ENCODE results near the gene MYMX. TPM values are rescaled to one million over a fixed set of nuclear protein-coding genes. Genes with fewer than 3 reads are reported as not detected.

MYMX gene
- total and polyA plus RNA-seq, 2 of the 13 experiments (the other 11 are each of a cell fraction or from before 2014, with no cell fraction given): not detected

- TF ChIP-seq, protein P1, sequence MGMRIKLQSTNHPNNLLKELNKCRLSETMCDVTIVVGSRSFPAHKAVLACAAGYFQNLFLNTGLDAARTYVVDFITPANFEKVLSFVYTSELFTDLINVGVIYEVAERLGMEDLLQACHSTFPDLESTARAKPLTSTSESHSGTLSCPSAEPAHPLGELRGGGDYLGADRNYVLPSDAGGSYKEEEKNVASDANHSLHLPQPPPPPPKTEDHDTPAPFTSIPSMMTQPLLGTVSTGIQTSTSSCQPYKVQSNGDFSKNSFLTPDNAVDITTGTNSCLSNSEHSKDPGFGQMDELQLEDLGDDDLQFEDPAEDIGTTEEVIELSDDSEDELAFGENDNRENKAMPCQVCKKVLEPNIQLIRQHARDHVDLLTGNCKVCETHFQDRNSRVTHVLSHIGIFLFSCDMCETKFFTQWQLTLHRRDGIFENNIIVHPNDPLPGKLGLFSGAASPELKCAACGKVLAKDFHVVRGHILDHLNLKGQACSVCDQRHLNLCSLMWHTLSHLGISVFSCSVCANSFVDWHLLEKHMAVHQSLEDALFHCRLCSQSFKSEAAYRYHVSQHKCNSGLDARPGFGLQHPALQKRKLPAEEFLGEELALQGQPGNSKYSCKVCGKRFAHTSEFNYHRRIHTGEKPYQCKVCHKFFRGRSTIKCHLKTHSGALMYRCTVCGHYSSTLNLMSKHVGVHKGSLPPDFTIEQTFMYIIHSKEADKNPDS (CRISPR knock-in tag; IDR thresholded peaks at IDR 0.05): peak; percentile 96
- peak; percentile 67; the same call in 1 of the 2 replicates for TF ChIP-seq ZNF292 (CRISPR knock-in tag; IDR thresholded peaks at IDR 0.05; ENCODE audit: borderline replicate concordance, low read depth)
- TF ChIP-seq NFE2 (CRISPR knock-in tag; IDR thresholded peaks at IDR 0.05): no peak
- no peak for TF ChIP-seq MATR3 (CRISPR knock-in tag; IDR thresholded peaks at IDR 0.05)
- no peak for TF ChIP-seq DZIP1 (CRISPR knock-in tag; IDR thresholded peaks at IDR 0.05)
- peak; percentile 92; the same call in 1 of the 2 replicates for TF ChIP-seq IRF9 (CRISPR knock-in tag; IDR thresholded peaks at IDR 0.05; ENCODE audit: borderline replicate concordance)
- TF ChIP-seq SRSF4 (IDR thresholded peaks at IDR 0.05; ENCODE audit: low read depth, low read length, poor library complexity, severe bottlenecking): no peak
- TF ChIP-seq SMC3 (IDR thresholded peaks at IDR 0.05; ENCODE audit: low read length): no peak
- TF ChIP-seq CTCF (CRISPR knock-in tag; IDR thresholded peaks at IDR 0.05): peak; percentile 73
- no peak for TF ChIP-seq SUZ12 (IDR thresholded peaks at IDR 0.05; ENCODE audit: low read depth, low read length)
- TF ChIP-seq UBTF (CRISPR knock-in tag; IDR thresholded peaks at IDR 0.05): peak; percentile 92
- no peak for TF ChIP-seq RORA (CRISPR knock-in tag; IDR thresholded peaks at IDR 0.05)
- TF ChIP-seq IRX3 (CRISPR knock-in tag; IDR thresholded peaks at IDR 0.05; ENCODE audit: borderline replicate concordance, low read depth): 0 out of 2 replicates have a peak, but pooled peaks have one; percentile 88
- peak; percentile 95; the same call in 1 of the 2 replicates for TF ChIP-seq ZNF784 (CRISPR knock-in tag; IDR thresholded peaks at IDR 0.05; ENCODE audit: borderline replicate concordance)
- TF ChIP-seq ZNF720 (CRISPR knock-in tag; IDR thresholded peaks at IDR 0.05): no peak
- TF ChIP-seq ZNF878 (CRISPR knock-in tag; IDR thresholded peaks at IDR 0.05): peak; percentile 23; the same call in 1 of the 2 replicates
- TF ChIP-seq ERF (CRISPR knock-in tag; IDR thresholded peaks at IDR 0.05): peak; percentile 86
These were observed 40.5 kb downstream of the MYMX start, which contains the start of gene SLC35B2 (continued) for GRCh38 chr6:44257025-44257752.
